T-helper 2 cell treated with Interferon-gamma antibody and Interleukin-4, amounts not matched to agents 100 ng/mL and 5 ng/mL, for 36 hours (primary cell): Measurements from ENCODE around the gene KRTAP15-1. TPM values are rescaled to one million over a fixed set of nuclear protein-coding genes. Genes with fewer than 3 reads are reported as not detected.

Experiments used
- intact Hi-C: fragments of 100-400 bp; cut with micrococcal nuclease; formaldehyde crosslinking; loops from one replicate; pipeline ENCODE4 v1.15.1; 2023
- total RNA-seq: library from RNA; stranded (reverse); gene quantifications from 2 replicates; pipeline ENCODE4 v1.2.3, GENCODE V29; 2022

Gene KRTAP15-1
- total RNA-seq, 1 donor from 2014 or later = not detected

GRCh38 chr21:30487336-30487735 lies 47.3 kb downstream of the KRTAP15-1 start, which contains the start of gene KRTAP19-2:
KRTAP19-2 (minus strand) TSS chr21:30487436; CDS start chr21:30487348, 88 bp downstream.
- intact Hi-C loops = no loop called here

Other genes starting within 250 kb of the KRTAP15-1 start
- gene CLDN8, start 224.2 kb upstream of the KRTAP15-1 start, total RNA-seq = not detected in 2 replicates
- gene KRTAP24-1, start 157.3 kb upstream of the KRTAP15-1 start, total RNA-seq = not detected in 2 replicates
- not detected in 2 replicates for gene KRTAP25-1, start 150.8 kb upstream of the KRTAP15-1 start, total RNA-seq
- not detected in 2 replicates for gene KRTAP26-1, start 120.0 kb upstream of the KRTAP15-1 start, total RNA-seq
- not detected in 2 replicates for gene KRTAP27-1, start 102.6 kb upstream of the KRTAP15-1 start, total RNA-seq
- not detected in 2 replicates for gene KRTAP23-1, start 91.7 kb upstream of the KRTAP15-1 start, total RNA-seq
- gene KRTAP13-2, start 68.0 kb upstream of the KRTAP15-1 start, total RNA-seq = not detected in 2 replicates
- gene KRTAP13-1, start 44.2 kb upstream of the KRTAP15-1 start, total RNA-seq = not detected in 2 replicates
- not detected in 2 replicates for gene KRTAP13-3, start 14.3 kb upstream of the KRTAP15-1 start, total RNA-seq
- not detected in 2 replicates for gene KRTAP13-4, start 10.1 kb upstream of the KRTAP15-1 start, total RNA-seq
- not detected in 2 replicates for gene KRTAP19-1, start 40.1 kb downstream of the KRTAP15-1 start, total RNA-seq
- not detected in 2 replicates for gene KRTAP19-2, start 47.2 kb downstream of the KRTAP15-1 start, total RNA-seq
- gene KRTAP19-3, start 51.7 kb downstream of the KRTAP15-1 start, total RNA-seq = not detected in 2 replicates
- not detected in 2 replicates for gene KRTAP19-4, start 56.9 kb downstream of the KRTAP15-1 start, total RNA-seq
- gene KRTAP19-5, start 61.9 kb downstream of the KRTAP15-1 start, total RNA-seq = not detected in 2 replicates
- not detected in 2 replicates for gene KRTAP19-6, start 101.6 kb downstream of the KRTAP15-1 start, total RNA-seq
- gene KRTAP19-7, start 121.0 kb downstream of the KRTAP15-1 start, total RNA-seq = not detected in 2 replicates
- gene KRTAP22-2, start 150.1 kb downstream of the KRTAP15-1 start, total RNA-seq = not detected in 2 replicates
- not detected in 2 replicates for gene KRTAP6-3, start 152.2 kb downstream of the KRTAP15-1 start, total RNA-seq
- not detected in 2 replicates for gene KRTAP6-2, start 158.6 kb downstream of the KRTAP15-1 start, total RNA-seq
- gene KRTAP22-1, start 160.8 kb downstream of the KRTAP15-1 start, total RNA-seq = not detected in 2 replicates
- gene KRTAP6-1, start 173.7 kb downstream of the KRTAP15-1 start, total RNA-seq = not detected in 2 replicates
- gene KRTAP20-1, start 176.2 kb downstream of the KRTAP15-1 start, total RNA-seq = not detected in 2 replicates
- gene KRTAP20-4, start 180.4 kb downstream of the KRTAP15-1 start, total RNA-seq = not detected in 2 replicates
- gene KRTAP20-2, start 194.9 kb downstream of the KRTAP15-1 start, total RNA-seq = not detected in 2 replicates
- gene KRTAP20-3, start 202.6 kb downstream of the KRTAP15-1 start, total RNA-seq = not detected in 2 replicates